Neutrophil (primary cell): ENCODE data around the gene KCNK2.

Experiments
- H3K27ac ChIP-seq: fragments of 200-600 bp; sonication (generic); 2 replicates; pipeline ENCODE4 v1.5.1; 2016; ENCODE audit warnings: mild to moderate bottlenecking, moderate library complexity
- H3K27me3 ChIP-seq: fragments of 200-600 bp; sonication (generic); 2 replicates; pipeline ENCODE4 v1.6.0; 2016; ENCODE audit warnings: mild to moderate bottlenecking
- H3K36me3 ChIP-seq: fragments of 200-600 bp; sonication (generic); 2 replicates; pipeline ENCODE4 v1.5.1; 2017
- H3K4me1 ChIP-seq, 2 experiments: fragments of 200-600 bp in 1 of 2; sonication (generic) in 1 of 2; 1 replicate in 1 of 2; 2 replicates in 1 of 2; pipeline versions ENCODE4 v1.5.1 to v1.6.1; 2013 to 2016; ENCODE audit warnings: low read depth in 1 of 2, low read length in 1 of 2, mild to moderate bottlenecking in 1 of 2, moderate library complexity in 1 of 2; ENCODE audit not compliant: control insufficient read depth in 1 of 2, insufficient read depth in 1 of 2
- H3K4me3 ChIP-seq, 2 experiments: fragments of 200-600 bp in 1 of 2; sonication (generic) in 1 of 2; 1 replicate in 1 of 2; 2 replicates in 1 of 2; pipeline ENCODE4 v1.5.1; 2013 to 2016; ENCODE audit warnings: low read depth in 1 of 2, low read length in 1 of 2, mild to moderate bottlenecking in 1 of 2, moderate library complexity in 1 of 2
- H3K9me3 ChIP-seq: fragments of 200-600 bp; sonication (generic); 2 replicates; pipeline ENCODE4 v1.5.1; 2016
- TF ChIP-seq, protein P1 (sequence below): fragments of 200-600 bp; sonication (generic); IDR thresholded peaks from 2 replicates; pipeline ENCODE4 v1.5.1; 2016; ENCODE audit warnings: antibody characterized with exemption

Gene KCNK2, protein sequence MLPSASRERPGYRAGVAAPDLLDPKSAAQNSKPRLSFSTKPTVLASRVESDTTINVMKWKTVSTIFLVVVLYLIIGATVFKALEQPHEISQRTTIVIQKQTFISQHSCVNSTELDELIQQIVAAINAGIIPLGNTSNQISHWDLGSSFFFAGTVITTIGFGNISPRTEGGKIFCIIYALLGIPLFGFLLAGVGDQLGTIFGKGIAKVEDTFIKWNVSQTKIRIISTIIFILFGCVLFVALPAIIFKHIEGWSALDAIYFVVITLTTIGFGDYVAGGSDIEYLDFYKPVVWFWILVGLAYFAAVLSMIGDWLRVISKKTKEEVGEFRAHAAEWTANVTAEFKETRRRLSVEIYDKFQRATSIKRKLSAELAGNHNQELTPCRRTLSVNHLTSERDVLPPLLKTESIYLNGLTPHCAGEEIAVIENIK

DNA sequence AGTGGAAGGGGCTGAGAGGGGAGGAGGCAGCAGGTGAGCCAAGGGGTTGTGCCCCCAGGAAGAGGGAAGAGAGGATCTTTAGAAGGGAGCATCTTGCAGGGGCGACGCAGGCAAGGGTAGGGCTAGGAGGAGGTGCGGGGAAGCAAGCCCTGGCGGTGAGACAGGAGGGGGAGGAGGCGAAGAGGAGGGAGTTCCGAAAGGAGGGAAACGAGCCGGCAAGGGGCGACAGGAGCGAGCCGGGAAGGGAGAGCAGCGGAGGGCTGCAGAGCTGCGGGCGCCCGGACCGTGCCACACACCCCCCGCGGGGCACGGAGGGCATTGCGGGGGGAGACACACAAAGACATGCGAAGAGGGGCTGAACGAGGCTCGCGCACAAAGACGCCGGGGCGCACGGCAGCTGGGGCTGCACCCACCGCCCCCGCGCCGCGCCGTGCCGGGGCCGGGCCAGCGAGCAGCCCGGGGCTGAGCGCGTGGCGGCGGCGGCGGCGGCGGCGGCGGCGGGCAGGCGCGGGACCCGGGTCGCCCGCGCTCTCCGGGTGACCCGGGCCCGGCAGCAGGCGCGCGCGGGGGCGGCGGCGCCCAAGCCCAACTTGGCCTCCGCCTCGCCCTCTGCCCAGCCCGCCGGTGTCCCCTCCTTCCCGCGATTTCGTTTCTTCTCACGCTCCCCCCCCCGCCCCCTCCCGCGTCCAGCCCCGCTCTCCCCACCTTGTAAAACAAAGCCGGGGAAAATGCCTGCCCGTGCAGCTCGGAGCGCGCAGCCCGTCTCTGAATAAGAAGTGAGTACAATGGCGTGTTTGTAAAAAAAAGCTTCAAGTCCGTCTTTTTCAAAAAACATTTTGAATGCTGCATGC lies at the start of gene KCNK2:
Gene KCNK2 (plus strand): TSS at position 206 of the 851 bp plus-strand sequence. CDS start 649 bp downstream, outside the sequence.
- no peaks in the 10 kb centered on the region for H3K9me3 ChIP-seq
- peaks cover 82% of the 10 kb centered on the region for H3K27me3 ChIP-seq
- no peaks in the 10 kb centered on the region for H3K36me3 ChIP-seq
- H3K4me3 ChIP-seq = no peak within 1 kb of the TSS
- TF ChIP-seq, protein P1, sequence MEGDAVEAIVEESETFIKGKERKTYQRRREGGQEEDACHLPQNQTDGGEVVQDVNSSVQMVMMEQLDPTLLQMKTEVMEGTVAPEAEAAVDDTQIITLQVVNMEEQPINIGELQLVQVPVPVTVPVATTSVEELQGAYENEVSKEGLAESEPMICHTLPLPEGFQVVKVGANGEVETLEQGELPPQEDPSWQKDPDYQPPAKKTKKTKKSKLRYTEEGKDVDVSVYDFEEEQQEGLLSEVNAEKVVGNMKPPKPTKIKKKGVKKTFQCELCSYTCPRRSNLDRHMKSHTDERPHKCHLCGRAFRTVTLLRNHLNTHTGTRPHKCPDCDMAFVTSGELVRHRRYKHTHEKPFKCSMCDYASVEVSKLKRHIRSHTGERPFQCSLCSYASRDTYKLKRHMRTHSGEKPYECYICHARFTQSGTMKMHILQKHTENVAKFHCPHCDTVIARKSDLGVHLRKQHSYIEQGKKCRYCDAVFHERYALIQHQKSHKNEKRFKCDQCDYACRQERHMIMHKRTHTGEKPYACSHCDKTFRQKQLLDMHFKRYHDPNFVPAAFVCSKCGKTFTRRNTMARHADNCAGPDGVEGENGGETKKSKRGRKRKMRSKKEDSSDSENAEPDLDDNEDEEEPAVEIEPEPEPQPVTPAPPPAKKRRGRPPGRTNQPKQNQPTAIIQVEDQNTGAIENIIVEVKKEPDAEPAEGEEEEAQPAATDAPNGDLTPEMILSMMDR = no peak
- no peak within 1 kb of the TSS for H3K27ac ChIP-seq
- H3K4me1 ChIP-seq = no peaks in the 10 kb centered on the region

DNA sequence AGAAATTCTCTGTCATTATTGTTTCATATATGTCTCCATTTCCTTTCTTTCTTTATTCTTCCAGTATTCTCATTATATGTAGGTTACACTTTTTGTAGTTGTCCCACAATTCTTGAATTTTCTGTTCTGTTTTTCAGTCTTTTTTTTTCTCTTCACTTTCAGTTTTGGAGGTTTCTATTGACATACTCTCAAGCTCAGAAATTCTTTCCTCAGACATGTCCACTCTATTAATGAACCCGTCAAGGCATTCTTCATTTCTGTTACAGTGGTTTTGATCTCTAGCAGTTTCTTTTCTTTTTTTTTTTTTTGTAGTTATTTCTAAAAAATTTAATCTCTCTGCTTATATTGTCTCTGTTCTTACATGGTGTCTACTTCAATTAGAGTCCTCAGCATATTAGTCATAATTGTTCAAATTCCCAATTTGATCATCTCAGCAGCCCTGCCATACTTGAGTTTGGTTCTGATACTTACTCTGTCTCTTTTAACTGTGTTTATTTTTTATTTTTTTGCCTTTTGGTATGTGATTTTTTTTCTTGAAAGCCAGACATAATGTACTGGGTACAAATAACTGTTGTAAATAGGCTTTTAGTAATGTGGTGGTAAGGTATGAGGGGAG lies 49.5 kb upstream of the KCNK2 start:
- H3K9me3 ChIP-seq = no peaks in the 10 kb centered on the region
- H3K27me3 ChIP-seq = no peaks in the 10 kb centered on the region
- H3K27ac ChIP-seq = no peak overlapping the region
- H3K4me1 ChIP-seq = no peaks in the 10 kb centered on the region
- H3K4me3 ChIP-seq = no peak overlapping the region
- TF ChIP-seq, protein P1 = no peak
- H3K36me3 ChIP-seq = no peaks in the 10 kb centered on the region

DNA sequence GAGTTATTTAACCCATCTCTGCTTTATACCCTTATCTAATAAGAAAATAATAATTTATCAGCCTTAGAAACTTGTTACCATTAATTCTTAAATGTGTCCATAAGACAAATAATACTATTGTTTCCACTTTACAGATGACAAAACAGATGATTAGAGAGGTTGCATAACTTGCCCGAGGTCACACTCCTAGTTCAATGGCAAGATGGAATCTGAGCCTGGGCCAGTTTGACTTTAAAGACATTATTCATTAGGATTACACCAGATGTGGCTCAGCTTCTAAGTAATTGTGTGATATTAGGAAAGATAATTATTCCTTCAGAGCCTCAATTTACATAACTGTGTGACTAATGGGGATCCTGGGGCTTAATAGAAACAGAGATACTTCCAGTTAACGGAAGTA lies 42.3 kb upstream of the KCNK2 start:
- H3K9me3 ChIP-seq = no peaks in the 10 kb centered on the region
- TF ChIP-seq, protein P1 = no peak
- no peak overlapping the region for H3K4me3 ChIP-seq
- no peak overlapping the region for H3K27ac ChIP-seq
- H3K36me3 ChIP-seq = no peaks in the 10 kb centered on the region
- H3K4me1 ChIP-seq = no peaks in the 10 kb centered on the region
- H3K27me3 ChIP-seq = no peaks in the 10 kb centered on the region

DNA sequence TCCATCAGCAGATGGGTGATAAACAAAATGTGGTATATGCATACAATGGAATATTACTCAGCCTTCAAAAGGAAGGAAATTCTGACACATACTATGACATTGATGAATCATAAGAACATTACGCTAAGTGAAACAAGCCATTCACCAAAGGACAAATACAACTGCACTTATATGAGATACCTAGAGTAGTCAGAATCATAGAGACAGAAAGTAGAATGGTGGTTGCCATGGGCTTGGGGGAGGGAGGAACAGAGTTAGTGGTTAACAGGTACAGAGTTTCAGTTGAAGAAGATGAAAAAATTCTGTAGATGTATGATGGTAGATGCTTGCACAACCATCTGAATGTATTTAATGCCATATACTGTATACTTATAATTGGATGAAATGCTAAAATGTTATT lies 39.1 kb upstream of the KCNK2 start:
- no peaks in the 10 kb centered on the region for H3K4me1 ChIP-seq
- H3K27me3 ChIP-seq = no peaks in the 10 kb centered on the region
- H3K4me3 ChIP-seq = no peak overlapping the region
- no peak overlapping the region for H3K27ac ChIP-seq
- H3K36me3 ChIP-seq = no peaks in the 10 kb centered on the region
- TF ChIP-seq, protein P1 = no peak
- H3K9me3 ChIP-seq = no peaks in the 10 kb centered on the region

DNA sequence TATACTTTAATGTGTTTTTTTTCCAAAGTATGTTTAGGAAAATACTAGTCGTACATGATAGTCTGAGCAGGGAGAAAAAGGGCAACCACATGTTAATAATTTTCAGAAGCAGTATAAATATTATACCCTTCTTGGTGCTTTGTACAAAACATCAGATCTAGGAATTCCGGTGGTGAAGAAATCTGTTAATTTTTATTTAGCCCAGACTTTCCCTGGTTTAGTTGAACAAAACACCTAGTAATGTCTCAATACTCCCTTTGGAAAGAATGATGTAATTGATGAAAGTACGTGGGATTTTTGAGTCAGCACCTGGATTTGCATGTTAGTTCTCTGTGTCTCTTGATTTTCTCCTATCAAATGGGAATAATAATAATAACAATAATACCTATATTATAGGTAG lies 38.4 kb upstream of the KCNK2 start:
- H3K4me3 ChIP-seq = no peak overlapping the region
- no peaks in the 10 kb centered on the region for H3K27me3 ChIP-seq
- no peaks in the 10 kb centered on the region for H3K36me3 ChIP-seq
- no peaks in the 10 kb centered on the region for H3K4me1 ChIP-seq
- no peak overlapping the region for H3K27ac ChIP-seq
- H3K9me3 ChIP-seq = no peaks in the 10 kb centered on the region
- TF ChIP-seq, protein P1 = no peak
